Sigmoid colon (tissue), 7 donors: ENCODE measurements around the gene MYH9. TPM values are rescaled to one million over a fixed set of nuclear protein-coding genes. Genes with fewer than 3 reads are reported as not detected.
A peak's percentile ranks its signal among the peaks of the same experiment; 100 is the strongest.

Experiments used
- DNase-seq: peaks from one replicate; pipeline ENCODE4 v3.0.0-alpha.2; 2019
- H3K27ac ChIP-seq, 4 donors: fragments of 200-600 bp; sonication (generic); one replicate each; pipeline ENCODE4 v1.5.1; 2016 to 2019; ENCODE audit warnings: mild to moderate bottlenecking in 1 of 4
- H3K27me3 ChIP-seq, 3 donors: fragments of 200-600 bp; sonication (generic); one replicate each; pipeline ENCODE4 v1.5.1; 2019; ENCODE audit warnings: mild to moderate bottlenecking in 1 of 3
- H3K36me3 ChIP-seq, 4 donors: fragments of 200-600 bp; sonication (generic); one replicate each; pipeline ENCODE4 v1.5.1; 2016 to 2019
- H3K4me1 ChIP-seq, 4 donors: fragments of 200-600 bp; sonication (generic); one replicate each; pipeline ENCODE4 v1.5.1; 2017 to 2019
- H3K4me3 ChIP-seq, 4 donors: fragments of 200-600 bp; sonication (generic); one replicate each; pipeline ENCODE4 v1.5.1; 2017 to 2019; ENCODE audit warnings: mild to moderate bottlenecking in 2 of 4, moderate library complexity in 1 of 4
- H3K9me3 ChIP-seq, 4 donors: fragments of 200-600 bp in 3 of 4; sonication (generic) in 3 of 4; one replicate each; pipeline versions ENCODE4 v1.5.1 to v1.6.1; 2013 to 2019
- EP300 ChIP-seq, 4 donors: sonication (generic); formaldehyde crosslinking; IDR thresholded peaks; one replicate each; pipeline ENCODE4 v1.6.1; 2017; ENCODE audit warnings: antibody characterized with exemption in 4 of 4
- POLR2A ChIP-seq, 2 donors: fragments of 450-650 bp; IDR thresholded peaks; one replicate each; pipeline ENCODE4 v1.6.1; 2016; ENCODE audit warnings: antibody characterized with exemption in 2 of 2, mild to moderate bottlenecking in 2 of 2, moderate library complexity in 2 of 2
- POLR2AphosphoS5 ChIP-seq, 4 donors: sonication (generic); formaldehyde crosslinking; IDR thresholded peaks; one replicate each; pipeline ENCODE4 v1.6.1; 2017; ENCODE audit warnings: antibody characterized with exemption in 4 of 4
- WGBS, 2 donors: extraction: QIAGEN DNeasy Blood & Tissue Kit; methylation state at CpG; one replicate each; pipeline ENCODE4 v1.1.7; 2013; 5-methylcytosine and 5-hydroxymethylcytosine counted together
- intact Hi-C: fragments of 100-400 bp; cut with DNase I; formaldehyde crosslinking; loops from one replicate; pipeline ENCODE4 v1.15.1; 2023
- polyA plus RNA-seq, 3 donors: library from polyadenylated mRNA; stranded (reverse); fragments of 200-250 nt; gene quantifications; one replicate each; pipeline ENCODE4 v1.2.3, GENCODE V29; 2013
- total RNA-seq, 4 donors: library from RNA; depleted of rRNA; stranded (reverse); fragments of >200 nt; gene quantifications; one replicate each; pipeline ENCODE4 v1.1.0, GENCODE V29; 2016
- TF ChIP-seq, protein P1 (sequence below), 4 experiments: fragments of 450-650 bp in 3 of 4; fragments of 200-600 bp in 1 of 4; IDR thresholded peaks; one replicate each; pipeline ENCODE4 v1.5.1; 2016 to 2019; ENCODE audit warnings: antibody characterized with exemption in 4 of 4, mild to moderate bottlenecking in 3 of 4, moderate library complexity in 2 of 4
- donor health status: healthy with polysubstance abuse.
- donor health status: Bipolar disorder and iron deficiency.
- donor health status: healthy.

The MYH9 gene
- total and polyA plus RNA-seq, 7 donors = 63.7 to 307 (median 182) TPM

DNA sequence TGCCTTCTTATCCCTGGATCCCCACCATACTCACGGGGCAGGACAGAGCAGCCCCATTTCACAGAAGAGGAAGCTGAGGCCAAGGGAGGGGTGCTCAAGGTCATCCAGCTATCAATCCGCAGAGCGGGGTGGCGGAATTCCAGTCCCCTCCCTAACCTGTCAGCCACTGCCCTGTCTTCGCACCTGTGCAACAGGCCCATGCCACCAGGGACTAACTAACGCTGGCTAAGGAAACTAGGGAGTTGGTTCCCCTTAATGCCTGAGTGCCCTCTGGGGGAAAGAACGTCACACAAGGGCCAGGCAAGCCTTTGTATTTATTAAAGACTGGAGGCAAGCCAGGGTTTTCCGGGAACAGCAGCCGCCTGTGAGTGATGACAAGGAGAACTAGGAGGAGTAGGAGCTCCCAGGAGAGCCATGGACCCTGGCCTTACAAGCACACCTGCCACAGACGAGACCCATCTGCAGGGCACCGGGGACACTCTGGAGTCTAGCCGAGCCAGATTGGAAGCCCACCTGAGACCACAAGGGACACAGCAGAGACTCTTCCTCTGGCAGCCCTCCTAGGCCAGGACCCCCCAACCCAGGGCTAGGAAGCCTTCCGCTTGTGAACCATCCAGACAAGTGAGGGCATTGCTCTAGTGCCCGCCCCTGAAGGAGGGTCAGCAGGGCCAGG lies 64.4 kb downstream of the MYH9 start:
- Histone ChIP-seq H3K9me3 (no peaks in the 10 kb centered on the region), H3K4me3 (no peak overlapping the region), H3K4me1 (peaks cover 0 to 100% (median 94%) of the 10 kb centered on the region in 4 donors), H3K27me3 (no peaks in the 10 kb centered on the region), H3K27ac (peak overlapping the region; percentile 96 to 100 (median 99)), H3K36me3 (peaks cover 42 to 85% (median 69%) of the 10 kb centered on the region in 4 donors)
- no peak for TF ChIP-seq POLR2A (IDR thresholded peaks at IDR 0.05)
- peak; percentile 63 to 87 (median 86) for TF ChIP-seq POLR2AphosphoS5 (IDR thresholded peaks at IDR 0.05)
- peak in 3 of 4 donors; percentile 70 to 93 (median 86) for TF ChIP-seq EP300 (IDR thresholded peaks at IDR 0.05)
- TF ChIP-seq, protein P1, sequence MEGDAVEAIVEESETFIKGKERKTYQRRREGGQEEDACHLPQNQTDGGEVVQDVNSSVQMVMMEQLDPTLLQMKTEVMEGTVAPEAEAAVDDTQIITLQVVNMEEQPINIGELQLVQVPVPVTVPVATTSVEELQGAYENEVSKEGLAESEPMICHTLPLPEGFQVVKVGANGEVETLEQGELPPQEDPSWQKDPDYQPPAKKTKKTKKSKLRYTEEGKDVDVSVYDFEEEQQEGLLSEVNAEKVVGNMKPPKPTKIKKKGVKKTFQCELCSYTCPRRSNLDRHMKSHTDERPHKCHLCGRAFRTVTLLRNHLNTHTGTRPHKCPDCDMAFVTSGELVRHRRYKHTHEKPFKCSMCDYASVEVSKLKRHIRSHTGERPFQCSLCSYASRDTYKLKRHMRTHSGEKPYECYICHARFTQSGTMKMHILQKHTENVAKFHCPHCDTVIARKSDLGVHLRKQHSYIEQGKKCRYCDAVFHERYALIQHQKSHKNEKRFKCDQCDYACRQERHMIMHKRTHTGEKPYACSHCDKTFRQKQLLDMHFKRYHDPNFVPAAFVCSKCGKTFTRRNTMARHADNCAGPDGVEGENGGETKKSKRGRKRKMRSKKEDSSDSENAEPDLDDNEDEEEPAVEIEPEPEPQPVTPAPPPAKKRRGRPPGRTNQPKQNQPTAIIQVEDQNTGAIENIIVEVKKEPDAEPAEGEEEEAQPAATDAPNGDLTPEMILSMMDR (IDR thresholded peaks at IDR 0.05) = peak in 2 of 4 experiments; percentile 16 to 36
- intact Hi-C loops = loop anchor here (5.0 kb wide), 1 partner anchor 34 kb away; no protein-coding TSS in a partner anchor
- 73 to 78% methylated on average over 14 of the region's 14 CpGs for WGBS, 2 donors
- DNase-seq = peak; percentile 97

DNA sequence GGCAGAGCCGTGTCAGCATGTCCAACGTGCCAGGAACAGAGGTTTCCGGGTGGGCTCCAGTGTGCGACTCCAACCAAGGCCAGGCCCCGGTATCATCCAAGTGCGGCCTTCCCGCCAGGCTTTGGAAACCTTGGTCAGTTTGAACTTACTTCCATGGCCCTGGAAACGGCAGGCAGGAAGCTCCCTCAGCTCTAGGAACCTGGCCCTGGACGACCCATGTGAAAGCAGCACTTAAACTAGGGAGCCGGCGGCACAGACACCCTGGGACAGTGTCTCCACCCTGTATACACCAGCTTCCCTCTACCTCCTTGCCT lies 65.2 kb downstream of the MYH9 start:
- TF ChIP-seq POLR2AphosphoS5 (IDR thresholded peaks at IDR 0.05) (peak in 1 of 4 donors; percentile 3), EP300 (IDR thresholded peaks at IDR 0.05) (no peak), POLR2A (IDR thresholded peaks at IDR 0.05) (no peak)
- TF ChIP-seq, protein P1 (IDR thresholded peaks at IDR 0.05) = no peak

DNA sequence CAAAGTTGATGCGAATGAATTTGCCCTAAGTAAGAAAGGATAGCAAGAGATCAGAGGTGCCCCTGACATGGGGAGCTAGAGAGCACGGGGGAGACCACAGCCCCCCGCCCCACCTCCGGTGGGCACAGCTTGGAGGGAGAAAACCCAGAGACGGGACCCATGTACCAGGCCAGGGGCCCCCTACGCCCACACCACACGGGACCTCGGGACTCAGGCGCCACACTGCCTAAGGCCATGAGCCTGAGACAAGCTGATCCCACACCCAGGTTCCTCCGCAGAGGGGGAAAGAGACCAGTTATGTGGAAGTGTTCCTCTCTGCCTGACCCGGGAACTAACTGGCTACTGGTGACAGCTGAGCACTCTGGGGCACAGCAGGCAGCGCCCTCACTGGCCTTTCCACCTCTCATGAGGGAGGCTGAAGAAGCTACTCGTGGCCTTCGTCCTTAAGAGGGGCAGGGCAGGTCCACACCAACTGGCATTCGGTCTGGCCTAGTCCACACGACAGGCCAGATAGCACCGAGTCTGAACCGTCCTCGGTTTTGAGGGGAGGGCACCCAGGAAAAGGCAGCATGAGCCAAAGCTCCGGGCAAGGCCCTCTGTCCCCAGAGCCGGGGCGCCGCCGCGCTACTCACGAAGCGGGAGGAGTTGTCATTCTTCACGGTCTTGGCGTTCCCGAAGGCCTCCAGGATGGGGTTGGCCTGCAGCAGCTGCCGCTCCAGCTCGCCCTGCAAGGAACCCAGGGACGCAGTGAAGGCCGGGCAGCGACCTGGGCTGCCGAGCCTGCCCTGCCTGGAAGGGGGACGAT lies 65.8 kb downstream of the MYH9 start:
- intact Hi-C loops = loop anchor here (5.0 kb wide), 1 partner anchor 35 kb away; no protein-coding TSS in a partner anchor
- peaks cover 0 to 93% (median 88%) of the 10 kb centered on the region in 4 donors for H3K4me1 ChIP-seq

More for the DNA sequence above, 65.2 kb downstream of the MYH9 start:
- intact Hi-C loops = loop anchor here (5.0 kb wide), 1 partner anchor 35 kb away; no protein-coding TSS in a partner anchor
- Histone ChIP-seq H3K27ac (peak overlapping the region; percentile 96 to 100 (median 99)), H3K4me1 (peaks cover 0 to 98% (median 93%) of the 10 kb centered on the region in 4 donors), H3K9me3 (no peaks in the 10 kb centered on the region), H3K27me3 (no peaks in the 10 kb centered on the region), H3K36me3 (peaks cover 42 to 91% (median 76%) of the 10 kb centered on the region in 4 donors), H3K4me3 (no peak overlapping the region)
- DNase-seq = no peak
- 88% methylated on average over 11 of the region's 11 CpGs for WGBS, 2 donors

DNA sequence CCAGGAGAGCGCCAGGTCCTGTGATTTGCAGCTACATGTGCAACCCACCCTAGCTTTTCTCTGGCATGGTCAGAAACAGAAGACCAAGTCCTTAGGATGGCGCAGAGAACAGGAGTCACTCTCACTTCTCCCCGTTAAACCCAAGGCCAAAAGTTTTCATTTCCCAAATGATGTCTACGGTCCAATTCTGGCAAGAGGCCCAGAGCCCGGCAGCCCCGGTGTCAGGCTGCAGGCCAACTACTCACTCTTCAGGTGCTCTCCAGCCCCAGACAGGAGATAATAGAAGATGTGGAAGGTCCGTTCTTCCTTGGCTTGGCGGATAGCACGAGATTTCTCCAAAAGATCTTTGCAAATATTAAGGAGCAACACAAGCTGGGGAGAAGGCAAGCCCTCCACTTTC lies 67.2 kb downstream of the MYH9 start:
- TF ChIP-seq EP300 (IDR thresholded peaks at IDR 0.05) (no peak), POLR2AphosphoS5 (IDR thresholded peaks at IDR 0.05) (no peak), POLR2A (IDR thresholded peaks at IDR 0.05) (no peak)
- TF ChIP-seq, protein P1 (IDR thresholded peaks at IDR 0.05) = no peak
- DNase-seq = no peak
- no peak overlapping the region for H3K4me3 ChIP-seq
- intact Hi-C loops = loop anchor here (5.0 kb wide), 1 partner anchor 37 kb away; no protein-coding TSS in a partner anchor
- peaks cover 0 to 78% (median 74%) of the 10 kb centered on the region in 4 donors for H3K4me1 ChIP-seq
- no peaks in the 10 kb centered on the region for H3K9me3 ChIP-seq
- peak overlapping the region; percentile 96 to 100 (median 99) for H3K27ac ChIP-seq
- peaks cover 33 to 91% (median 76%) of the 10 kb centered on the region in 4 donors for H3K36me3 ChIP-seq
- no peaks in the 10 kb centered on the region for H3K27me3 ChIP-seq
- WGBS, 2 donors = 76 to 77% methylated on average over 9 of the region's 9 CpGs

More for the DNA sequence above, 65.8 kb downstream of the MYH9 start:
- TF ChIP-seq, protein P1 (IDR thresholded peaks at IDR 0.05) = no peak
- TF ChIP-seq POLR2AphosphoS5 (IDR thresholded peaks at IDR 0.05) = peak in 2 of 4 donors; percentile 3 to 7
- 93 to 94% methylated on average over 37 of the region's 37 CpGs for WGBS, 2 donors
- no peak for DNase-seq
- Histone ChIP-seq H3K36me3 (peaks cover 42 to 91% (median 79%) of the 10 kb centered on the region in 4 donors), H3K4me3 (no peak overlapping the region), H3K27me3 (no peaks in the 10 kb centered on the region), H3K9me3 (no peaks in the 10 kb centered on the region), H3K27ac (peak overlapping the region; percentile 96 to 100 (median 99))
